HG02973 (cell line): ENCODE measurements around the gene LPCAT4.

ENCODE experiments used
- ATAC-seq: cut with Tn5 transposase; IDR thresholded peaks from one replicate; pipeline ENCODE4 v1.9.1; 2021; ENCODE audit warnings: moderate library complexity; ENCODE audit not compliant: unreplicated experiment

Gene LPCAT4

DNA sequence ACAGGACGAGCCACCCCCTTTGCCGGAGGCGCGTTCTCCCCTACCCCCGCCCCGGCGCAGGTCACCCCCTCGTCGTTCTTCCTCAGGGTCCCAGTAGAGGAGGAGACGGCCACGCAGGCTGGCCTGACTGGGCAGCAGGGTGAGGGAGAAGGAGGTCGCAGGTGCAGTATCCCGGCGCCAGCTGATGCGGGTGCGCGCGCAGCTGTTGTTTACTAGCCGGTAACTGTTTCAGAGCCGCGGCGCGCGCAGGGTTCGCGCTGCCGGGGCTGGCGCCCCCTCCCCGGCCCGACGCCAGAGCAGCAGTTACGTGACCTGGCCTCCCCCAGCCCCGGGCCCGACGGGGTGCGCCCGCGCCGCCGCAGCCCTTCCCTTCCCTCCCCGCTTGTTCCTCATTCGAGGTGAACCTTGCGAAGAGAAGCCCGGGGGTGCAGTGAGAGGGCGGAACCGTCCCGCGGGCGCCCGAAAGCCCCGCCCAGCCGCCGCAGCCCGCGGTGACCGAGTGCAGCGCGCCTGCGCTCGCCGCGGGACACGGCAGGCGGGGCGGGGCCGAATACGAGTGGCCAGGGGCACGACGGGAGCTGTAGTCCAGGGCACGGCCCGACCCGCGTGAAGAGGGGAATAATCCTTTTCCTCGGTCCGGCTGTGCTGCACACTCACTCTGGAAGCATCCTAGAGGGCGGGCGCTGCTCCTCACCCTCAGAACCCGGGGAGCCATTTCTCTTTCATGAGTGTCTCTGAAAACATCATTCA lies 29.3 kb downstream of the LPCAT4 start, which contains the start of gene SLC12A6:
Gene SLC12A6, minus strand, starts transcription at position 225 of the 750 bp plus-strand sequence. CDS start 1,101 bp downstream, outside the sequence.
- ATAC-seq = peak; percentile 49

DNA sequence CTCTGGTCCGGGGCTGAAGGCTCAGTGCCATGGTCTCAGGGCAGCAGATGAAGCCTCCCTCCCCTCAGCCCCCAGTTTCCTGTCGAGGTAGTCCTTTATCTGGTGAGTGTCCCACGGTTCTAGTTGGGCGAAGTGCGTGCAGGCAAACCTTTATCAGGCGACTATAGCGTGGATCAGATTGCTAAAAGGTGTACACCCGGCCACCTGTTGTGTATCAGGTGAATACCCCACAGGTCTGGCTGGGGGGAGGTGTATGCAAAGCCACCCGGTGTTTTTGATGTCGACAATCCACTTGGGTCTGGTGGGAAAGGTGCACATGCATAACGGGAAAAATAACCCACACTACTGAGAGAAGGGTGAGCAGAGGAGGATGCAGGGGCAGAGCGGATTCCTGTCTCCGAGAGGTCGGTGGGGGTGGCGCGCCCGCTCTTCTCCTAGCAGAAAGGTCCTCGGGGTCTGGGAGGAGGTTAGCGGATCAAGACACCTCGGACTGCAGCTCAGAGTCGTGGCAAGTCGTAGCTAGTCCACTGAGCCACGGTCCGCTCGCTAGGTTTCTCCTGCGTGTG lies 29.9 kb downstream of the LPCAT4 start:
- peak; percentile 9 for ATAC-seq

- ATAC-seq = no peak
These were observed 30.6 kb downstream of the LPCAT4 start for GRCh38 chr15:34336231-34336990.

GRCh38 chr15:34335176-34336032 lies 31.6 kb downstream of the LPCAT4 start:
- no peak for ATAC-seq

- ATAC-seq = no peak
These were observed 32.3 kb downstream of the LPCAT4 start for GRCh38 chr15:34334672-34335071.

- no peak for ATAC-seq
These were observed 34.4 kb downstream of the LPCAT4 start for GRCh38 chr15:34332553-34333120.

DNA sequence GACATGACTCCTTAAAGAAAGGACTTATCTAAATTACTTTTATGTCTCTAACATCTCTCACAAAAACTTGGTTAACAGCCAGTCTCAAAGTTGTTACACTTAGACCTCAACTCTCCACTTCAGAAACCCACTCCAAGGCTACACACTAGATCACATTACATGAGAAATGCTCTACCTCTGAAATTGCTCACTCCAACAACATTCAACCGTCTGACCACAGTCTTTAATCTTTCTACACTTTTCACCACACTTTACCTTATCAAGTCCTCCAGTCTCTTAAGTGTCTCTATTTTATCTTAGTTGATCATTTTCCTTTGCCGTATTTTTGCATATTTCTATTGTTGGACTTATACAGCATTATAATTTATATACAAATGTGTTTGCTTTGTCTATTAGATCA lies 35.2 kb downstream of the LPCAT4 start:
- no peak for ATAC-seq

DNA sequence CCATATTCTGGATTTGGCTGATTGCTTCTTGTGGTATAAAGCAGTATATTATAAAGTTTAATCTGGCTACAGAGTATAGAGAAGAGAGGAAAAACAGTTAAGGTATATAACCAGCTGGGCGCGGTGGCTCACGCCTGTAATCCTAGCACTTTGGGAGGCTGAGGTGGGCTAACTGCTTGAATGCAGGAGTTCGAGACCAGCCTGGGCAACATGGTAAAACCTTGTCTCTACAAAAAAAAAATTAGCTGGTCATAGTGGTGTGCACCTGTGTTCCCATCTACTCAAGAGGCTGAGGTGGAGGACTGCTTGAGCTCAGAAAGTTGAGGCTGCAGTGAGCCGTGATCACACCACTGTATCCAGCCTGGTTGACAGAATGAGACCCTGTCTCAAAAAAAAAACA lies 36.7 kb downstream of the LPCAT4 start:
- no peak for ATAC-seq

GRCh38 chr15:34329006-34329405 lies 38.0 kb downstream of the LPCAT4 start:
- ATAC-seq = no peak

DNA sequence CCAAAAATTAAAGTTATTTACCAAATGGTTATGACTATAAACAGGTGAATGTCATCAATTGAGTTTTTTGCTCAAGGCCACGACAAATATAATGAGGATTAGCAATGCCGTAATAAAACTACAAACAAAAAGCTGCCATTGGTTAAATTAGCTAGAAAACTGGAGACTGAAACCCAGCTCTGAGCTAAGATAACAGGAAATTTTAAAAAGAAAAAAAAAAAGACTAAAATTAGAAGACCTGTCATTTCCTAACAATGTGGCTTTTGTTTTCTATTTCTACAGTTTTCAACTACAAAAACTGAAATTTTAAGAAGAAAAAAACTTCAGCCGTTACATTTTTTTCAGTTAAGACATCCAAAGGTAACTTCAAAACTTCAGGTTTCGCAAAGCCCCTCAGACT lies 39.1 kb downstream of the LPCAT4 start:
- ATAC-seq = no peak

DNA sequence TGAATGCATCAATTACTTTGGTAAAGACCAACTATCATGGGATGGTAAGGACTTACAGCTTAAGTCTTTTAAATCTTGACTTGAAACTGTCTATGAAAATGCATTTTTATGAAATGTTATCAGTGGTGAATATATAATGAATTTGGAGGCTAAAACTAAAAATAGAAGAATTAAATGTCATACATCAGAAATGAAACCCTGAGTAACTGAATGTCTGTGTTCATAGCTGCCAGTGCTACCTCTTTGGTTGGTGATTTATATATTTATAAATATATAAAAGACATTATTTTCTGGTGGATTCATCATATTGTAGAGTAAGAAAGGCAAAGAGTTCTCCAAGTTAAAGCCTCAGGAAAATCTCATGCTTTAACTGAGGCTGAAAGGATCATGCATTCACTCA lies 41.6 kb downstream of the LPCAT4 start:
- no peak for ATAC-seq

DNA sequence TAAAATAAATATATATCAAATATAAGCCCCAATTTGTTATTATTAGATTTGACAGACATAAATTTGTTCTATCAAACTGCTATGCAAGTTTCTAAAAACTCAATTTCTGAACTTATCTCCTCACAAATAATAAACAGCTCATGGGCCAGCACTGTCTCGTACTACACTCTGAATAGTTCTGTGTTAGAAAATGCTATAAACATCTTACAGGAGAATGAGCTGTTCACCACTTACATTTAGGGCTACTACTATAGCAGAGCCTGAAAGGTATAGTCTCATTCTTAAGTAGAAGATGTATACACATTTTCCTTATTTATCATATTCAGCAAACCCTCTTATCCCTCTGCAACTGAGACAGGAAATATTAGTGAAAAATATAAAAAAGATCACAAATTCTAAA lies 42.1 kb downstream of the LPCAT4 start:
- ATAC-seq = no peak

DNA sequence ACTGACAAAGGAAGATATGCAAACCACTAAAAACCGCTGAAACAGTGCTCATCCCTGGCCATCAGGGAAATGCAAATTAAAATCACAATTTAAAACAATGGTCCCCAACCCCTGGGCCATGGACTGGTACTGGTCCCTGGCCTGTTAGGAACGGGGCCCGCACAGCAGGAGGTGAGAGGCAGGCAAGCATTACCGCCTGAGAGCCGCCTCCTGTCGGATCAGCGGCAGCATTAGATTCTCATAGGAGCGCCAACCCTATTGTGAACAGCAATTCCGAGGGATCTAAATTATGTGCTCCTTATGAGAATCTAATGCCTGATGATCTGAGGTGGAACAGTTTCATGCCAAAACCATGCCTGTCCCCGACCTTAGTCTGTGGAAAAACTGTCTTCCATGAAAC lies 43.8 kb downstream of the LPCAT4 start:
- ATAC-seq = no peak

DNA sequence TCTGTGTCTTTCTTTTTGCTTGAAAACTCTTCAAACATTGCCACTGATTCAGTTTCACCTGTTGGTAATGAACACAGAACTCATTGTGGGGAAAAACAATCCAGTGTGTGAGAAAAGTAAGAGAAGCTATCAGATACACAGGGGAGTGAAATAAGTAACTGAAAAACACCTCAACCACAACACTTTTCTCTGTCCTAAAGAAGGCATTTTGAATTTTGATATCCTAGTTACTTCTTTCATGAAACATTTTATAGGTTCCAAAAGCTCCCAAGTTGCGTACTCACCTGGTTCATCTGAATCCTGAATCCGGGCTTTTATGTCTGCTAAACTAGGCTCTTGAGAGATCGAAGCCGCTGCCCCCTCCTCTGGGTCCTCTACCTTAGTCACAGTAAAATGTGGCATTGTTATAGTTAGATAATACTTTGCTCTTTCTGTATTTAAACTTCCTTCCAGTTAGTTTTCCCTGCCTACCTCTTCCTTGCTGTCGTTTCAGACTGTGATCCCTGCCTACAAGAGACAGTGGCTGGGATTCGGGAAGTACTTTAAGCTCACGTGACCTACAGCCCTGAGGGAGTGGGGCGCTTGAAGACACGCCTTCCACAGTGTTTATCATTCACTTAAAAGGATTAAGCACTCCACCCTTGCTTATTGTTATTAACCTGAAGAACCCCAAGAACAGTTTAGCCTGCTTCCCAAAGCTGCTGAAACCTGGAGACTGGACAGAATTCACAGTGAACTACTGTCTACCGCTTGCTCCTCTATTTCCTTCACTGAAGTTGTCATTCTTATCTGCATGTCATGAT lies 48.5 kb downstream of the LPCAT4 start:
- peak; percentile 52 for ATAC-seq

DNA sequence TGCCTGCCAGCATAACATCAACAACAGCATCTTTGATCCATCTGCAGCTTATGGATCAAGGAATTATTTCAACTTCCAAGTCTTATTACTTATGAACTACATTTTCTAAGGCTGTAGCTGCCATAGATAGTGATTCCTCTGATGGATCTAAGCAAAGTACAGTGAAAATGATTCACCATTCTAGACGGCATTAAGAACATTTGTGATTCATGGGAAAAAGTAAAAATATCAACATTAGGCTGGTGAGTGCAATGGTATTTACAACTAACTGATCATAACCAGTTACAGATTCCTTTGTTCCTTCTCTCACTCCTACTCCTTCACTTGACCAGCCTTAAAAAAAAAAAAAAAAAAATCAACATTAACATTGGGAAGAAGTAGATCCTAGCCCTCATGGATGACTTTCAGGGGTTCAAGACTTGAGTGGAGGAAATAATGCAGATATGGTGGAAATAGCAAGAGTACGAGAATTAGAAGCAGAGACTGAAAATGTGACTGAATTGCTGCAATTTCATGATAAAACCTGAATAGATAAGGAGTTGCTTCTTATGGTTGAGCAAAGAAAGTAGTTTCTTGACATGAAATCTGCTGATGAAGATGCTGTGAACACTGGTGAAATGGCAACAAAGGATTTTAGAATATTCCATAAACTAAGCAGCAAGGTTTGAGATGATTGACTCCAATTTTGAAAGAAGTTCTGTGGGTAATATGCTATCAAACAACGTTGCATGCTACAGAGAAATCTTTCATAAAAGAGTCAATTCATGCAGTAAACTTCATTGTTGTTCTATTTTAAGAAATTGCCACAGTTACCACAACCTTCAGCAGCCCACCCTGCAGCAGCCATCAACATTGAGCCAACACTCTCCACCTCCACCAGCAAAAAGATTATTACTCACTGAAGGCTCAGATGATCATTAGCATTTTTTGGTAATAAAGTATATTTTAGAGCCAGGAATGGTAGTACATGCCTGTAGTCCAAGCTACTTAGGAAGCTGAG lies 52.2 kb downstream of the LPCAT4 start:
- no peak for ATAC-seq

DNA sequence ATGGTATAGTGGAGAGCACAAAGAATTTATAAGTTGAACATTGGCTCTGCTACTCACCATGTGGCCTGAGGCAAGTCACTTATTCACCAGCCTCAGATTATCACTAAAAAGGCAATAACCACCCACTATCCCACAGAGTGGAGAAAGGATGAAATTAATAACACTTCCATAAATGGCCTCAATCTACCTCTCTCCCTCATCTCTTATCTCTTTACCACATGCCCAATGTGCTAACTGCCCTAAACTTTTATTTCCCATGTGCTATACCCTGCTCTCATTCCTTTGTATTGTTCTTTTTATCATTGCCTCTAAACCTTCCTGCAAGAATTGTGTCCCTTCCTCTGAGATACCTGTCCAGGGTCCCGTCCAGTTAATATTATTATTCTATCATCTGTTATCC lies 55.4 kb downstream of the LPCAT4 start:
- no peak for ATAC-seq
